Germinal center (tissue), 1 donor: ENCODE measurements around the gene KCNC2.
"Not testable (repeated sequence)": the region's sequence is repeated elsewhere in the genome, so short reads cannot be mapped to it uniquely, and the experiment has no call there.

Experiments used
- DNase-seq: peaks from one replicate; pipeline ENCODE4 v3.0.0; 2012; ENCODE audit warnings: mixed read lengths, low spot score

Gene KCNC2

GRCh38 chr12:75209812-75210138 lies at the start of gene KCNC2:
KCNC2 (minus strand) TSS chr12:75209839.
- DNase-seq: no peak

DNA sequence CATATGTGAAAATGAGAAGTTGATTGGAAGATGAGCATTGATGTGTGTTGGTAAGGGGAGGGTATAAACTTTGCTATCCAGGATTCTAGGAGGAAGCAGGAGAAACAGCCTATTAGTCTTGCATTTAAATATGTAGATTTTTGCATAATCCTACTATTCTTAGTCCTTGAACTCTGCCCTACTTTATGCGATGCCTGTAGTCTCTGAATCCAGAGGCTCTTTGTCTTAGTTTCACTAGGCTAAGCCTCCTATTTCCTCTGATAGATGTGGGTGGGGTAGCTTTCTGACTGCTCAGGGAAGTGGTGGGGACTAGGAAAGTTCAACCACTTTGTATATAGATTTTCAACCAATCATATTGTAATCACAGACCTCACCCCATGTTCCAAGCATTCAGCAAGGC lies 49.5 kb upstream of the KCNC2 start:
- DNase-seq: no peak

DNA sequence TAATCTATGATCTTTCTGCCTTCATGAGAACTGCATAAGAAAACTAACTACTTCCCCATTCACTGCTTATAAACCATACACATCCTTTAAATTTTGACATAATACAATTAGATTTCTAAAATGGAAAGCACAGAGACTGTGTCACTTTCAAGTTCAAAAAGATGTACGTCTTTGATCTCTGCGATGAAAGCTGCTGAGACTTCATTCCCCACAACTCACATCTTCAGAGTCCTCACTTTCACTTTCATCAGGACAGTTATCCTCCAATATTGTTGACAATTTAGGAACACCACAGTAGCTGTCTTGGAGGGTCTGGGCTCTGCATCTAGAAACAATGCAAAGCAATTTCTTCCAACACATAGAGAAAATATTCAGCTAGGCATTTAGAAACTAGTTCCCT lies 47.9 kb upstream of the KCNC2 start:
- DNase-seq: no peak

DNA sequence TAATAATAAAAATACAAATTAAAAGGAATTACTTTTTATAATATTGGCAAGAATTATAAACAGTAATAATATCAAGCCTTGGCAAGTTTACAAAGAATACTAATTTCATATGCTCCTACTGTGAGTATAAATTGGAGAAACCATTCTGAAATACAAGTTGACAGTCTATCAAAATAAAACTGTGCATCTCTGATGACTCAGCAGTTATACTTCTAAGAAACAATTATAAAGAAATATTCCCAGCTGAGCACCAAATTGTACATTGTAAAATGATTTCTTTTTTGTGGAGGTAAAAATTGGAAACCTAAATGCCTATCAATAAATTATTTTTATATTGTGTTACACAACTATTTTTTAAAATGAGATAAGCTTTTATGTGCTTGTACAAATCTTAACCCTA lies 35.5 kb upstream of the KCNC2 start:
- no peak for DNase-seq

DNA sequence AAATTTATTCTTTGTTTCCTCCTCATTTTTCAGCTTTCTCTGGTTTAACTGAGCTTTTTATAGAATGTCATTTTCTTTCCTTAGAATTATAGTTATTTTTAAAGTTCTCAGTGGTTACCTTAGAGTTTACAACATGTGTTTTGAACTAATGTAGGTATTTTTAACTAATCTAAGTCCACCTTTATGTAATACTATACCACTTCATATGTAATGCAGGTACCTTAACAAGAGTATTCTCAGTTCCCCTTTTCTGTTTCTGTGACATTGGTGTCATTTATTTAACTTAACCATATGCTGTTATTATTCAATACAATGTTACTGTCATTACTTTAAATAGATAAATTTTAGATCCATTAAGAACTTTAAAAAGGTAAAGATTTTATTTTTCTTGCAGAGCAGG lies 30.3 kb upstream of the KCNC2 start:
- no peak for DNase-seq

DNA sequence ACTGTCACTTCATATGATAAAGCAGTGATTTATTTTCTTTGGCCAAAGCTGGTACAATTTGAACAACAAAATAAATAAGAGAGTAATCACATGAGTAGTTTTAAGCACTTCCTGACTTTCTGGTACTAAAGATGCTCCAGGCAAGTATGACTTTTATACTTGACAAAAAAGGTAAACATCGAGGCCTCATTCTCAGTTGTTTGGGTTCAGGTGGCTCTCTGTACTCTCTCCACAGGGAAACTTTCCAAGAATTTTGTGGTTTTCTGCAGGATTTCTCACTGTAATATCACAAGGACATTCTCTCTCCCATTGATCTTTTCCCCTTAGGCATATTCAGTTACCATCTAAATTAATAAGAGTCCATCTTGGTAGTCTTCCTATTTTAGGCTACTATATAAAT lies 26.6 kb upstream of the KCNC2 start:
- no peak for DNase-seq

DNA sequence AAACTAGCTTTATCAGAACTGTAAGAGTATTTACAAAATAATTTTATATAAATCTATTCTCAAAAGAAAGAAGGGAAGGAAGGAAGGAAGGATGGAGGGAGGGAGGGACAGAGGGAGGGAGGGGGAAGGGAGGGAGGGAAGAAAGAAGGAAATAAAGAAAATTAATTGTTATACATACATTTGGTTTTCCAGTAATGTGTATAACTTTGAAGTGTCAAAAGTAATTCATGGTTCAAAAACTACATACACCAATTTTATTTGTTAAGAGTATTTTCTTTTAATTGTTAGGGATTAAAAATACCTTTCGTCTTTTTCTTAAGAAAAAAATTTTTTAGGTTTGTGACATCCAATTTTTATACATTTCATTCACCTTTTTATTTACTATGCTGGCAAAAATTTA lies 17.5 kb upstream of the KCNC2 start:
- DNase-seq: no peak

- no peak for DNase-seq
Measured at GRCh38 chr12:75212072-75212471, 2.4 kb upstream of the KCNC2 start.

DNA sequence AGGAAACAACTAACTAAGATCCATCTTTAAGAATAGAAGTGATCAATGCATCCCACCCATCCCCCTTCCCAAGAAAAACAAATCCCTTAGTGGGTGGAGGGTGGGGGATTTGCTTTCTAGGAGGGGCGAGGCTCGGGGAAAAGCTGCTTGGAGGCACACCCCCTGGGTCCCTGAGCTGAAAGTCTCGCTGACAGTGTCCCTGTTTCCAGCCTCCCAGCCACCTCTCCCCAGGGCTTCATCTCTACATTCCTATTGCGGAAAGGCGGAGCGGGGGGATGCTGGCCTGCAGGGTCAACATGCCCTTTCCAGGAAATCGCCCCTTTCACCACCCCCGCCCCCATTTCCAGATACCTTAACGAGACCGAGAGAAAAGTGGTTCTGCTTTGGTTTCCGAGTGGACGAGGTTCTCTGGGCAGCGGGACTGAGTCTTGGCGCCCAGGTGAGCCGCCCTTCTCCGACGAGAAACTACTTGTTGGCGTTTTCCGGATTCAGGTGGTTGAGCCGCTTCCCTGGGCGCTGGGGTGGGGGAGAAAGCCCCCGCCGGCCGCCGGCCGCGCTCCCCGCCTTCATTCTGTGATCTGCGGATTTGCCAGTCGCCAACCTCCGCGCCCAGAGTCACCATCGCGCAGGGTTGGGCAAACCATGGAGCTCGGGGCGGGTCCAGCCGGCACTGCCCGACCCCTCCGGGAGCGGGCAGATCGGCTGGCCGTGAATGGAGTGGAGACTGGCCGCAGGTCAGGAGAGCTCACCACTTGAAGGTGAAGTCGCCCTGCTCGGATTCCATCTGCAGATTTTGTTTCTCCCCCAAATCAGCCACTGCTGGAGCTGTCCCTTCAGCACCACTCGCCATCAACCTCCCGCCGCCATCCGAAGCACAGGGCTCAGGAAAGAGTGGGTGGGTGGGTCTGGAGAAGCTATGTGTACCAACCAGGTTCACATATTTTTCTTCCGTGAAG lies 505 bp downstream of the KCNC2 start:
- DNase-seq: no peak

DNA sequence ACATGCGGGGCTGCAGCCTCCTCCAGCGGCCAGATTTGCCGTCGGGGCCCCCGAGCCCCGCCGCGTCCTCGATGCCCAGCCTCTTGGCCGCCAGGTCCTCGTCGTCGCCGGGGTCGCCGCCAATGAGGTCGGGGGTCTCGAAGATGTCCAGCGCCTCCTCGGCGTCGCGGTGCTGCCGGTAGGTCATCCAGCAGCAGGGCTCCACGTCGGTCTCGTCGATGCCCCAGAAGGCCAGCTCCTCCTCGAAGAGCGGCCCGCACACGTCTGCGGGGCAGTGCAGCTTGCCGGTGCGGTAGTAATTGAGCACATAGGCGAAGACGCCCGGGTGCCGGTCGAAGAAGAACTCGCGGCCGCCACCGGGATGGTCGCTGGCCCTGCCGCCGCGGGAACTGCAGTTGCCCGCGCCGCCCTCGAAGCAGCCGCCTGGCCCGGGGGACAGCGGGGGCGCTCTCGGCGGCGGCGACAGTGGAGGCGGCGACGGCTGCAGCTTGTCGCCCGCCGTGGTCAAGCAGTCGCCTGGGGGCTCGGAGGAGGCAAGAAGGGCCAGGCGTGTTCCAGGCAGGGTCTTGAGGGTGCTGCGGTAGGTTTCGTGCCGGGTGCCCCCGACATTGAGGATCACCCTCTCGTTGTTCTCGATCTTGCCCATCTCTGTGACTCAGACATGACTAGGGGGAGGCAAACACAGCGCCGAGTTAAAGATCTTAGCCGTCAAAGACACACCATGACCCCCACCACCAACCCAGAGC lies 2.1 kb downstream of the KCNC2 start:
- DNase-seq: no peak

DNA sequence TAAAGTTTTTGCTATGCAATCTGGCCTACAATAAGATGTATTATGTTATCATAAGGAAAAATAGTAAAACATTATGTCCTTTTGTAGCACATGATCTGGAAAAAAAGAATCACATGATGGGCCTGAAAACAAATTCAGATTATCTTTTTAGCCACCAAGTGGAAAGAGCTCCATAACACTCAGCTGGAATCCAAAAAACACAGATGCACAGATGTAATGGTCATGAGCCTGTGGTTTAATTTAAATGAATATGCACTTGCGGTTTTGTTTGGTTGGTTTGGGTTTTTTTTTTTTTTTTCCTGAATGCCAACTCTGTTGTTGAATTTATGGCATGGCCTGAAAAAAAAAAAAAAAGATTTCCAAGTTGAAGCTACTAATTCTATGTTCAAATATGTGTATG lies 4.1 kb downstream of the KCNC2 start:
- DNase-seq: no peak

- DNase-seq: no peak
Measured at GRCh38 chr12:75196865-75197264, 12.8 kb downstream of the KCNC2 start.

DNA sequence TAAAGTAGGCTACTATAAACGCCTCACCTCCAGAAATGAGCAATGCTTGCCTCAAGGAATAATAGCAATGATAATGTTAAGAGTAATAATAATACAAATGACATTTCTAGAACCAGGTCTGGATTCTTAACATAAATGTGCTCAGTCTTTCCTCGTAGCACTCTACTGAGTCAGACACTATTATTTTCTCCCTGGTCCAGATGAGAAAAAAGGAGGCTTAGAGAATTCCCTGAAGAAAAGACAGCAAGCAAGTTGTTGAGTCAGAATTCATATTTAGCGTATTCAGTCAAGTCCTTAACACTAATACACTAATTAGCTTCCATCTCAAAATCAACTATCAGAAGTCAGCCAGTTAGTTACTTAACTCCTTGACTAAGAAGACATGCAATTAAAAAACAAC lies 13.2 kb downstream of the KCNC2 start:
- DNase-seq: no peak

DNA sequence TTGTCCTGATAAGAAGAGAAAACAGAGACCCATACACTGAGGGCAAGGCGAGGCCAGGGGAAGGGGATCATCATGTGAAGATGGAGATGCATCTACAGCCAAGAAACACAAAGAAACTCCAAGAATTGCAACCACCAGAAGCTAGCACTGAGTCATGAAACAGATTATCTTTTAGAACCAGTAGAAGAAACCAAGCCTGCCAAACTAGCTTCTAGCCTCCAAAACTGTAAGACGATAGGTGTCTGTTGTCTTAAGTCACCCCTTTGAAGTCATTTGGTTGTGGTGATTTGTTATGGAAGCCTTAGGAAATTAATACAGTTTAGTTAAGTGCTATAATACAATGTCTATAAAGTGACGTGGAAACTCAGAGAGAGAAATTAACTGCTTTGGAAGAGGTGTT lies 15.4 kb downstream of the KCNC2 start:
- DNase-seq: no peak

- no peak for DNase-seq
Measured at GRCh38 chr12:75192196-75192595, 17.4 kb downstream of the KCNC2 start.

GRCh38 chr12:75190846-75191245 lies 18.8 kb downstream of the KCNC2 start:
- DNase-seq: no peak

- DNase-seq: not testable (repeated sequence)
Measured at GRCh38 chr12:75185881-75186280, 23.8 kb downstream of the KCNC2 start.

- no peak for DNase-seq
Measured at GRCh38 chr12:75184516-75184915, 25.1 kb downstream of the KCNC2 start.

DNA sequence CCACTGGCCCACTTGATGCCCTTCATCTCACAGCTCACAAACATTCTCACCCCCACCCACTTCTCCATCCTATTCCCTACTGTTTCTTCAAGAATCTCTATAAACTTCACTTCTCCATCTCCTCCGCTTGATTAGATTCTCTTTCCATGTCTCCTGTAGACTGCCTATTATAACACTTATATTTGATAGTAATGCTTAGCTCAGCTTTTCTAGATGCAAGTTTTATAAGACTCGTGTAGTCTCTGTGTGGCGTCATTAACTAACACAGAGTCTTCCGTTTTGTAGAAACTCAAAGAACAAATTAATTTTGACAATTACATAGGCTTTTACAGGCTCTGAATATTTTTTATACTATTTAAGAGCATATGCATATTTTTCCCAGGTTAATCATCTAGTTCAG lies 25.7 kb downstream of the KCNC2 start:
- no peak for DNase-seq

DNA sequence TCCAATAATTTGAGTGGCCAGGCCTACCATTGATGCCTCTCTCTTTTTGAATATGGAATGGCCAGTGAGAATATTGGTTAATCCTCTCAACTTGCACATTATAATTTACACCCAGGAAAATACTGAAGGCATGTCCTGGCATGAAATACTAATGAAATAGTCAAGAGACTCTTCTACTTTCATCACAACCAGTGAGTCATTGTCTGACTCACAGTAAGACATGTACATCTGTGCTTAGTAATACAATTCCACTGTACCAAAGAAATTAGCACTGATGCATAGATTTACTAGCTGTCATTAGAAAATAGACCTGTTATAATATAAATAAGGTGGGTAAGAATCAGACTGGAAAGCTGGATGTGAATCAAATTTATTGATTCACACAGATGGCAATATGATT lies 31.6 kb downstream of the KCNC2 start:
- no peak for DNase-seq

DNA sequence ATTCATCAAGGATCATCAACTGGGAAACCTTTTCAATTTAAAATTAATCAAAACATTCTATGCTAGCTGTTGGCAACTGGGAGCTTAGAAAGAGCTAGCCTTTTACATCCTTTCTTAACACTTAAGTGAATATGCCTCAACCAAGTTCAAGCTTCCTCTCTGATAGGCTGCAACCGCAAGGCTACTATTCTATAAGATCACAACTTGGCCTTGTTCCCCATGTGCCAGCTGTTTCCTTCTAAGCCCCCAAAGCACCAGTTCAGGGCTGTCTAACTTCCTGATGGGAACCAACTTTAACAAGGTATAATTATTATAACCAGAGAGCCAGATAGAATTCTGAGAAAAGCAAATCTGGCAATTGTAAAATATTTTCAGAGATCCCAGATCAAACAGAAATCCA lies 37.0 kb downstream of the KCNC2 start:
- DNase-seq: no peak

DNA sequence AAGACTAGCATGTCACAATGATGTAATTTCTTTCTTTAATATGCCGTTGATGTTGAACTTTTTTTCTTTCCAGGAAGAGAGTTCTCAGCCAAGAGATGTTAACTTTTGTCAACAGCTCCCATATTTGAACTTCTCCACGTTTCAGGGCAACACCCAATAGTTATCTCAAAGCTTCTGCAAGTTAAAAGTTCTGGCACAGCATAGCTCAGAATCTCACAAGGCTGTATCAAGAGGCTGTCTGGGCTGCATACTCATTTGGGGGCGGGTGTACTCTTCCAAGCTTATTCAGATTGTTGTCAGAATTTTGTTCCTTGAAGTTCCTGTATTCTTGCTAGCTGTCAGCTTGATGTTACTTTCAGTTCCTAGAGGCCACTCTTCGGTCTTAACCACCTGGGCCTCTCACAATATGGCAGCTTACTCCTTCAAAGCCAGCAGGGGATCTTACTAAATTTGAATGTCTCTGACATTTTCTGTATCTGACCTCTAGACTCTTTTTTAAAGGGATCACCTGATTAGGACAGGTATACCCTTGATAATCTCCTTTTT lies 38.9 kb downstream of the KCNC2 start:
- DNase-seq: no peak

- no peak for DNase-seq
Measured at GRCh38 chr12:75162845-75163244, 46.8 kb downstream of the KCNC2 start.
